DOHH2 (cell line): ENCODE results near the gene CAPN11.

Experiments
- EZH2phosphoT487 ChIP-seq: fragments of 200-600 bp; sonication (generic); IDR thresholded peaks from 2 replicates; pipeline ENCODE4 v1.6.1; 2017; ENCODE audit warnings: borderline replicate concordance, mild to moderate bottlenecking, antibody characterized with exemption, low read length, moderate library complexity, mixed read lengths
- TF ChIP-seq, protein P1 (sequence below): fragments of 200-600 bp; sonication (generic); IDR thresholded peaks from one replicate; pipeline ENCODE4 v1.5.1; 2014; ENCODE audit warnings: antibody characterized with exemption, mild to moderate bottlenecking, low read depth, low read length; ENCODE audit not compliant: poor library complexity, severe bottlenecking

- TF ChIP-seq, protein P1, sequence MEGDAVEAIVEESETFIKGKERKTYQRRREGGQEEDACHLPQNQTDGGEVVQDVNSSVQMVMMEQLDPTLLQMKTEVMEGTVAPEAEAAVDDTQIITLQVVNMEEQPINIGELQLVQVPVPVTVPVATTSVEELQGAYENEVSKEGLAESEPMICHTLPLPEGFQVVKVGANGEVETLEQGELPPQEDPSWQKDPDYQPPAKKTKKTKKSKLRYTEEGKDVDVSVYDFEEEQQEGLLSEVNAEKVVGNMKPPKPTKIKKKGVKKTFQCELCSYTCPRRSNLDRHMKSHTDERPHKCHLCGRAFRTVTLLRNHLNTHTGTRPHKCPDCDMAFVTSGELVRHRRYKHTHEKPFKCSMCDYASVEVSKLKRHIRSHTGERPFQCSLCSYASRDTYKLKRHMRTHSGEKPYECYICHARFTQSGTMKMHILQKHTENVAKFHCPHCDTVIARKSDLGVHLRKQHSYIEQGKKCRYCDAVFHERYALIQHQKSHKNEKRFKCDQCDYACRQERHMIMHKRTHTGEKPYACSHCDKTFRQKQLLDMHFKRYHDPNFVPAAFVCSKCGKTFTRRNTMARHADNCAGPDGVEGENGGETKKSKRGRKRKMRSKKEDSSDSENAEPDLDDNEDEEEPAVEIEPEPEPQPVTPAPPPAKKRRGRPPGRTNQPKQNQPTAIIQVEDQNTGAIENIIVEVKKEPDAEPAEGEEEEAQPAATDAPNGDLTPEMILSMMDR, result no peak
- no peak for TF ChIP-seq EZH2phosphoT487
These were observed 38.8 kb upstream of the CAPN11 start for GRCh38 chr6:44119704-44120262.
